H1 (cell line): ENCODE measurements around the gene FLVCR1. TPM values are rescaled to one million over a fixed set of nuclear protein-coding genes. Genes with fewer than 3 reads are reported as not detected.

ENCODE experiments used
- EZH2 ChIP-seq: fragments of 200-600 bp; sonication (generic); IDR thresholded peaks from 2 replicates; pipeline ENCODE4 v1.7.1; 2012; ENCODE audit warnings: low read depth, mild to moderate bottlenecking, moderate library complexity, low read length, inconsistent platforms; ENCODE audit not compliant: severe bottlenecking
- GTF2F1 ChIP-seq: IDR thresholded peaks from 2 replicates; pipeline ENCODE4 v1.6.1; 2012; ENCODE audit warnings: low read depth, low read length, improper control_type of control experiment, borderline replicate concordance
- NANOG ChIP-seq: IDR thresholded peaks from 2 replicates; pipeline ENCODE4 v1.6.1; 2011; ENCODE audit warnings: low read length, low read depth, mild to moderate bottlenecking, inconsistent platforms; ENCODE audit not compliant: insufficient read depth, poor library complexity, severe bottlenecking
- SIN3A ChIP-seq, 2 experiments: IDR thresholded peaks in 1 of 2; conservative IDR thresholded peaks in 1 of 2; 2 replicates each; pipeline ENCODE4 v1.6.1; 2011 to 2012; ENCODE audit warnings: low read length in 2 of 2, improper control_type of control experiment in 1 of 2, low read depth in 1 of 2, mild to moderate bottlenecking in 1 of 2
- SP2 ChIP-seq: IDR thresholded peaks from 2 replicates; pipeline ENCODE4 v1.6.1; 2012; ENCODE audit warnings: mild to moderate bottlenecking, low read length, inconsistent platforms
- SUZ12 ChIP-seq: fragments of 200-600 bp; sonication (generic); IDR thresholded peaks from 2 replicates; pipeline ENCODE4 v1.6.1; 2012; ENCODE audit warnings: mild to moderate bottlenecking, inconsistent platforms, low read length, moderate library complexity, mixed read lengths
- polyA plus RNA-seq, 7 experiments: library from polyadenylated mRNA; depleted of rRNA in 3 of 7; stranded (reverse) in 5 of 7; unstranded in 2 of 7; fragments of >200 nt in 5 of 7; fragments of 200-250 nt in 2 of 7; gene quantifications; 1 replicate in 5 of 7; 2 replicates in 1 of 7; 4 replicates in 1 of 7; pipeline versions ENCODE4 v1.2.1 to v1.2.3, GENCODE V29; 2011 to 2013; ENCODE audit warnings: missing spikeins in 2 of 7, mixed read lengths in 2 of 7
- total RNA-seq: library from RNA; stranded (reverse); fragmentation: NEBNext Ultra II Directional; extraction: Animal tissue kit (Norgen Biotek cat#: 25700); gene quantifications from 2 replicates; pipeline ENCODE4 v1.2.1, GENCODE V29; 2021
- TF ChIP-seq, protein P1 (sequence below): fragments of 300-600 bp; sonication (generic); IDR thresholded peaks from 2 replicates; pipeline ENCODE4 v1.7.1; 2012; ENCODE audit warnings: low read length, moderate library complexity, mild to moderate bottlenecking, inconsistent platforms; ENCODE audit not compliant: insufficient replicate concordance

The FLVCR1 gene
- total and polyA plus RNA-seq, 2 of the 8 experiments (the other 6 are each of a cell fraction or from before 2014, with no cell fraction given) = 31.8 to 75.7 TPM

DNA sequence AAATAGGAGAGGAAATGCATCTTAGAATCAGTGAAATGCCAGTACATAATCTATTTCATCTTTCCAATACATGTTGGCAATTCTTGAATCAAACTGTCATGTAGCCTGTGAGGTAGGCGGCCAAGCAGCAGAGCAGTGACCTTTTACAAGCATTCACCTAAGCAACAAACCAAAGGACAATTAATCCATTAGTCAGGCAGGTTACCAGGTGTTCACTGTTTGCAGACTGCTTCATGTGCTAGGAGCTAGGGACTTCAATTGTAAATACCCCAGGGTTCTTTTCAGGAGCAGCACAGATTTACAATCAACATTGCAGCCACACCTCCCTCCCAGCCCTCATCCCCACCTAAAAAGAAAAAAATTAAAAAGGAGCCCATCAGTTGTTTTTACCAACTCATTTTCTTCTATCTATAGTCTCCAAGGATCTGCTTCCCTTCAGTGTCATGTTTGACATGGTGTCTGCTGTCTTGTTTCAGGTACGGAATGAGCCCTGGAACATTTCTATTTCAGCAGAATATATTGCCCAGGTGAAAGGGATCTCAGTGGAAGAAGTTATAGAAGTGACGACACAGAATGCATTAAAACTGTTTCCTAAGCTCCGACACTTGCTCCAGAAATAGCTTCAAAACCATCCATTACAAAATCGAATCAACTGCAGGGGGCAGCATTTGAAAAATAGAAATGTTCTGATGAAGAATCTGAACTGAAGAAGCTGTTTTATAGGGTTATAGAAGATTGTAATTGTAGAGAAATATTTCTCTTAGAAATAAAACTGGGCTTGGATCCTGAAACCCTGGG lies 43.3 kb upstream of the FLVCR1 start (continued):
- TF ChIP-seq, protein P1, sequence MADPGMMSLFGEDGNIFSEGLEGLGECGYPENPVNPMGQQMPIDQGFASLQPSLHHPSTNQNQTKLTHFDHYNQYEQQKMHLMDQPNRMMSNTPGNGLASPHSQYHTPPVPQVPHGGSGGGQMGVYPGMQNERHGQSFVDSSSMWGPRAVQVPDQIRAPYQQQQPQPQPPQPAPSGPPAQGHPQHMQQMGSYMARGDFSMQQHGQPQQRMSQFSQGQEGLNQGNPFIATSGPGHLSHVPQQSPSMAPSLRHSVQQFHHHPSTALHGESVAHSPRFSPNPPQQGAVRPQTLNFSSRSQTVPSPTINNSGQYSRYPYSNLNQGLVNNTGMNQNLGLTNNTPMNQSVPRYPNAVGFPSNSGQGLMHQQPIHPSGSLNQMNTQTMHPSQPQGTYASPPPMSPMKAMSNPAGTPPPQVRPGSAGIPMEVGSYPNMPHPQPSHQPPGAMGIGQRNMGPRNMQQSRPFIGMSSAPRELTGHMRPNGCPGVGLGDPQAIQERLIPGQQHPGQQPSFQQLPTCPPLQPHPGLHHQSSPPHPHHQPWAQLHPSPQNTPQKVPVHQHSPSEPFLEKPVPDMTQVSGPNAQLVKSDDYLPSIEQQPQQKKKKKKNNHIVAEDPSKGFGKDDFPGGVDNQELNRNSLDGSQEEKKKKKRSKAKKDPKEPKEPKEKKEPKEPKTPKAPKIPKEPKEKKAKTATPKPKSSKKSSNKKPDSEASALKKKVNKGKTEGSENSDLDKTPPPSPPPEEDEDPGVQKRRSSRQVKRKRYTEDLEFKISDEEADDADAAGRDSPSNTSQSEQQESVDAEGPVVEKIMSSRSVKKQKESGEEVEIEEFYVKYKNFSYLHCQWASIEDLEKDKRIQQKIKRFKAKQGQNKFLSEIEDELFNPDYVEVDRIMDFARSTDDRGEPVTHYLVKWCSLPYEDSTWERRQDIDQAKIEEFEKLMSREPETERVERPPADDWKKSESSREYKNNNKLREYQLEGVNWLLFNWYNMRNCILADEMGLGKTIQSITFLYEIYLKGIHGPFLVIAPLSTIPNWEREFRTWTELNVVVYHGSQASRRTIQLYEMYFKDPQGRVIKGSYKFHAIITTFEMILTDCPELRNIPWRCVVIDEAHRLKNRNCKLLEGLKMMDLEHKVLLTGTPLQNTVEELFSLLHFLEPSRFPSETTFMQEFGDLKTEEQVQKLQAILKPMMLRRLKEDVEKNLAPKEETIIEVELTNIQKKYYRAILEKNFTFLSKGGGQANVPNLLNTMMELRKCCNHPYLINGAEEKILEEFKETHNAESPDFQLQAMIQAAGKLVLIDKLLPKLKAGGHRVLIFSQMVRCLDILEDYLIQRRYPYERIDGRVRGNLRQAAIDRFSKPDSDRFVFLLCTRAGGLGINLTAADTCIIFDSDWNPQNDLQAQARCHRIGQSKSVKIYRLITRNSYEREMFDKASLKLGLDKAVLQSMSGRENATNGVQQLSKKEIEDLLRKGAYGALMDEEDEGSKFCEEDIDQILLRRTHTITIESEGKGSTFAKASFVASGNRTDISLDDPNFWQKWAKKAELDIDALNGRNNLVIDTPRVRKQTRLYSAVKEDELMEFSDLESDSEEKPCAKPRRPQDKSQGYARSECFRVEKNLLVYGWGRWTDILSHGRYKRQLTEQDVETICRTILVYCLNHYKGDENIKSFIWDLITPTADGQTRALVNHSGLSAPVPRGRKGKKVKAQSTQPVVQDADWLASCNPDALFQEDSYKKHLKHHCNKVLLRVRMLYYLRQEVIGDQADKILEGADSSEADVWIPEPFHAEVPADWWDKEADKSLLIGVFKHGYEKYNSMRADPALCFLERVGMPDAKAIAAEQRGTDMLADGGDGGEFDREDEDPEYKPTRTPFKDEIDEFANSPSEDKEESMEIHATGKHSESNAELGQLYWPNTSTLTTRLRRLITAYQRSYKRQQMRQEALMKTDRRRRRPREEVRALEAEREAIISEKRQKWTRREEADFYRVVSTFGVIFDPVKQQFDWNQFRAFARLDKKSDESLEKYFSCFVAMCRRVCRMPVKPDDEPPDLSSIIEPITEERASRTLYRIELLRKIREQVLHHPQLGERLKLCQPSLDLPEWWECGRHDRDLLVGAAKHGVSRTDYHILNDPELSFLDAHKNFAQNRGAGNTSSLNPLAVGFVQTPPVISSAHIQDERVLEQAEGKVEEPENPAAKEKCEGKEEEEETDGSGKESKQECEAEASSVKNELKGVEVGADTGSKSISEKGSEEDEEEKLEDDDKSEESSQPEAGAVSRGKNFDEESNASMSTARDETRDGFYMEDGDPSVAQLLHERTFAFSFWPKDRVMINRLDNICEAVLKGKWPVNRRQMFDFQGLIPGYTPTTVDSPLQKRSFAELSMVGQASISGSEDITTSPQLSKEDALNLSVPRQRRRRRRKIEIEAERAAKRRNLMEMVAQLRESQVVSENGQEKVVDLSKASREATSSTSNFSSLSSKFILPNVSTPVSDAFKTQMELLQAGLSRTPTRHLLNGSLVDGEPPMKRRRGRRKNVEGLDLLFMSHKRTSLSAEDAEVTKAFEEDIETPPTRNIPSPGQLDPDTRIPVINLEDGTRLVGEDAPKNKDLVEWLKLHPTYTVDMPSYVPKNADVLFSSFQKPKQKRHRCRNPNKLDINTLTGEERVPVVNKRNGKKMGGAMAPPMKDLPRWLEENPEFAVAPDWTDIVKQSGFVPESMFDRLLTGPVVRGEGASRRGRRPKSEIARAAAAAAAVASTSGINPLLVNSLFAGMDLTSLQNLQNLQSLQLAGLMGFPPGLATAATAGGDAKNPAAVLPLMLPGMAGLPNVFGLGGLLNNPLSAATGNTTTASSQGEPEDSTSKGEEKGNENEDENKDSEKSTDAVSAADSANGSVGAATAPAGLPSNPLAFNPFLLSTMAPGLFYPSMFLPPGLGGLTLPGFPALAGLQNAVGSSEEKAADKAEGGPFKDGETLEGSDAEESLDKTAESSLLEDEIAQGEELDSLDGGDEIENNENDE = no peak
- TF ChIP-seq NANOG = no peak
- TF ChIP-seq EZH2 = no peak
- no peak for TF ChIP-seq GTF2F1
- TF ChIP-seq SP2 = no peak
- no peak for TF ChIP-seq SIN3A (conservative IDR thresholded peaks at IDR 0.05 in 1 of 2, IDR thresholded peaks at IDR 0.05 in 1 of 2; ENCODE audit: low read depth in 1 of 2, low read length in 2 of 2)
- TF ChIP-seq SUZ12 = no peak
